PC-9 (cell line): ENCODE data around the gene BAD.

ENCODE experiments used
- CTCF ChIP-seq: fragments of 200-600 bp; sonication (generic); conservative IDR thresholded peaks from 2 replicates; pipeline ENCODE4 v1.6.1; 2017; ENCODE audit warnings: mixed run types, antibody characterized with exemption, mild to moderate bottlenecking, moderate library complexity
- EZH2 ChIP-seq: fragments of 200-600 bp; sonication (generic); IDR thresholded peaks from 2 replicates; pipeline ENCODE4 v1.8.0; 2017; ENCODE audit warnings: antibody characterized with exemption, low read depth

- TF ChIP-seq CTCF (peak; percentile 97), EZH2 (no peak)
Measured at GRCh38 chr11:64304316-64305072, 20.0 kb upstream of the BAD start.
